Mesodermal cell (in vitro differentiated cells): ENCODE measurements around the gene NEUROD6. TPM values are rescaled to one million over a fixed set of nuclear protein-coding genes. Genes with fewer than 3 reads are reported as not detected.

Experiments
- H3K27ac ChIP-seq: 2 replicates; pipeline ENCODE4 v1.7.0; 2013; ENCODE audit warnings: mild to moderate bottlenecking, low read depth, low read length, moderate library complexity; ENCODE audit not compliant: severe bottlenecking
- H3K36me3 ChIP-seq: 2 replicates; pipeline ENCODE4 v1.7.1; 2013; ENCODE audit warnings: mild to moderate bottlenecking, low read length, moderate library complexity; ENCODE audit not compliant: control insufficient read depth, insufficient read depth
- H3K4me1 ChIP-seq: one replicate; pipeline ENCODE4 v1.7.1; 2013; ENCODE audit warnings: mild to moderate bottlenecking, low read length; ENCODE audit not compliant: insufficient read depth, control insufficient read depth, poor library complexity, severe bottlenecking
- H3K4me3 ChIP-seq: 2 replicates; pipeline ENCODE4 v1.7.0; 2013; ENCODE audit warnings: low read length, control low read depth, mild to moderate bottlenecking; ENCODE audit not compliant: insufficient read depth, poor library complexity, severe bottlenecking; ENCODE audit errors: extremely low read depth
- H3K9me3 ChIP-seq: 2 replicates; pipeline ENCODE4 v1.7.1; 2013; ENCODE audit warnings: mild to moderate bottlenecking, low read length, moderate library complexity; ENCODE audit not compliant: control insufficient read depth
- WGBS, 2 experiments: methylation state at CpG; one replicate each; pipeline ENCODE4 v1.1.5; 2013; ENCODE audit warnings: missing lambda C conversion rate in 2 of 2; ENCODE audit not compliant: insufficient coverage in 2 of 2; 5-methylcytosine and 5-hydroxymethylcytosine counted together
- polyA plus RNA-seq, 2 experiments: library from polyadenylated mRNA; stranded (reverse); fragments of 50-300 nt; gene quantifications; one replicate each; pipeline ENCODE4 v1.2.3, GENCODE V29; 2013

The NEUROD6 gene
- not detected for polyA plus RNA-seq (2013, experiment 1 of 2)
- polyA plus RNA-seq (2013, experiment 2 of 2) = not detected

- Histone ChIP-seq H3K27ac (no peak within 1 kb of the TSS), H3K9me3 (no peaks in the 10 kb centered on the region), H3K4me1 (no peaks in the 10 kb centered on the region), H3K4me3 (no peak within 1 kb of the TSS), H3K36me3 (no peaks in the 10 kb centered on the region)
- WGBS, 2 experiments = 91 to 92% methylated on average over 4 of the region's 6 CpGs
These were observed at the start of gene NEUROD6 for GRCh38 chr7:31340603-31341002. NEUROD6 (minus strand) TSS chr7:31340726; CDS start chr7:31339268, 1,458 bp downstream.

GRCh38 chr7:31384466-31384865, 43.9 kb upstream of the NEUROD6 start:
- no peaks in the 10 kb centered on the region for H3K9me3 ChIP-seq
- no peak overlapping the region for H3K4me3 ChIP-seq
- WGBS, 2 experiments = 69 to 75% methylated on average over 3 to 4 of the region's 4 CpGs
- H3K4me1 ChIP-seq = peaks cover 10% of the 10 kb centered on the region
- H3K36me3 ChIP-seq = no peaks in the 10 kb centered on the region
- H3K27ac ChIP-seq = no peak overlapping the region

- no peak overlapping the region for H3K27ac ChIP-seq
- 88% methylated on average over 1 of the region's 2 CpGs for WGBS, 2 experiments
- no peak overlapping the region for H3K4me3 ChIP-seq
- no peaks in the 10 kb centered on the region for H3K36me3 ChIP-seq
- H3K9me3 ChIP-seq = no peaks in the 10 kb centered on the region
- peaks cover 10% of the 10 kb centered on the region for H3K4me1 ChIP-seq
These were observed 42.2 kb upstream of the NEUROD6 start for GRCh38 chr7:31382722-31383121.

GRCh38 chr7:31373337-31374289, 33.1 kb upstream of the NEUROD6 start:
- H3K27ac ChIP-seq = no peak overlapping the region
- no peaks in the 10 kb centered on the region for H3K4me1 ChIP-seq
- no peaks in the 10 kb centered on the region for H3K9me3 ChIP-seq
- no peak overlapping the region for H3K4me3 ChIP-seq
- H3K36me3 ChIP-seq = no peaks in the 10 kb centered on the region
- 75 to 79% methylated on average over 8 to 10 of the region's 12 CpGs for WGBS, 2 experiments

GRCh38 chr7:31372231-31372959, 31.9 kb upstream of the NEUROD6 start:
- Histone ChIP-seq H3K36me3 (no peaks in the 10 kb centered on the region), H3K4me1 (no peaks in the 10 kb centered on the region), H3K4me3 (no peak overlapping the region), H3K9me3 (no peaks in the 10 kb centered on the region), H3K27ac (no peak overlapping the region)
- WGBS, 2 experiments = 87 to 98% methylated on average over 6 to 8 of the region's 11 CpGs

- no peaks in the 10 kb centered on the region for H3K36me3 ChIP-seq
- no peak overlapping the region for H3K4me3 ChIP-seq
- no peaks in the 10 kb centered on the region for H3K9me3 ChIP-seq
- H3K4me1 ChIP-seq = no peaks in the 10 kb centered on the region
- no CpG with 5 or more reads among the region's 2 CpGs for WGBS, 2 experiments
- no peak overlapping the region for H3K27ac ChIP-seq
These were observed 31.1 kb upstream of the NEUROD6 start for GRCh38 chr7:31371621-31372020.

GRCh38 chr7:31370609-31371008, 30.1 kb upstream of the NEUROD6 start:
- Histone ChIP-seq H3K27ac (no peak overlapping the region), H3K4me3 (no peak overlapping the region), H3K36me3 (no peaks in the 10 kb centered on the region), H3K9me3 (no peaks in the 10 kb centered on the region), H3K4me1 (no peaks in the 10 kb centered on the region)
- WGBS, 2 experiments = 76 to 88% methylated on average over 3 of the region's 3 CpGs

- H3K4me1 ChIP-seq = no peaks in the 10 kb centered on the region
- WGBS, 2 experiments = 88 to 94% methylated on average over 8 of the region's 10 CpGs
- no peak overlapping the region for H3K4me3 ChIP-seq
- H3K27ac ChIP-seq = no peak overlapping the region
- H3K9me3 ChIP-seq = no peaks in the 10 kb centered on the region
- H3K36me3 ChIP-seq = no peaks in the 10 kb centered on the region
These were observed 28.1 kb upstream of the NEUROD6 start for GRCh38 chr7:31368620-31369019.

- H3K4me3 ChIP-seq = no peak overlapping the region
- H3K36me3 ChIP-seq = no peaks in the 10 kb centered on the region
- WGBS, 2 experiments = 95% methylated on average over 3 of the region's 3 CpGs; no CpG with 5 or more reads in 1 of the 2 experiments
- no peaks in the 10 kb centered on the region for H3K4me1 ChIP-seq
- no peak overlapping the region for H3K27ac ChIP-seq
- H3K9me3 ChIP-seq = no peaks in the 10 kb centered on the region
These were observed 23.0 kb upstream of the NEUROD6 start for GRCh38 chr7:31363496-31363895.

GRCh38 chr7:31363051-31363450, 22.5 kb upstream of the NEUROD6 start:
- Histone ChIP-seq H3K4me1 (no peaks in the 10 kb centered on the region), H3K9me3 (no peaks in the 10 kb centered on the region), H3K4me3 (no peak overlapping the region), H3K36me3 (no peaks in the 10 kb centered on the region), H3K27ac (no peak overlapping the region)
- WGBS, 2 experiments = 75 to 93% methylated on average over 1 to 3 of the region's 5 CpGs
